Omental fat pad (tissue), 4 donors: ENCODE measurements around the gene MRPL4. TPM values are rescaled to one million over a fixed set of nuclear protein-coding genes. Genes with fewer than 3 reads are reported as not detected.

ENCODE experiments used
- ATAC-seq: fragments of 150-250 bp; one replicate; pipeline ENCODE4 v1.9.1; 2016; ENCODE audit warnings: mild to moderate bottlenecking, moderate library complexity; ENCODE audit not compliant: low FRiP score
- DNase-seq: peaks from one replicate; pipeline ENCODE4 v3.0.0-alpha.2; 2019; ENCODE audit warnings: low spot score
- total RNA-seq, 4 donors: library from RNA; depleted of rRNA; stranded (reverse); fragments of >200 nt; gene quantifications; one replicate each; pipeline ENCODE4 v1.1.0, GENCODE V29; 2016
- TF ChIP-seq, protein P1 (sequence below), 3 donors: fragments of 450-650 bp; IDR thresholded peaks; one replicate each; pipeline ENCODE4 v1.5.1; 2016 to 2017; ENCODE audit warnings: antibody characterized with exemption in 3 of 3, mild to moderate bottlenecking in 3 of 3, moderate library complexity in 2 of 3

Gene MRPL4
- 10 to 100 TPM; 44.6 to 73.3 (median 65.7) TPM for total RNA-seq

DNA sequence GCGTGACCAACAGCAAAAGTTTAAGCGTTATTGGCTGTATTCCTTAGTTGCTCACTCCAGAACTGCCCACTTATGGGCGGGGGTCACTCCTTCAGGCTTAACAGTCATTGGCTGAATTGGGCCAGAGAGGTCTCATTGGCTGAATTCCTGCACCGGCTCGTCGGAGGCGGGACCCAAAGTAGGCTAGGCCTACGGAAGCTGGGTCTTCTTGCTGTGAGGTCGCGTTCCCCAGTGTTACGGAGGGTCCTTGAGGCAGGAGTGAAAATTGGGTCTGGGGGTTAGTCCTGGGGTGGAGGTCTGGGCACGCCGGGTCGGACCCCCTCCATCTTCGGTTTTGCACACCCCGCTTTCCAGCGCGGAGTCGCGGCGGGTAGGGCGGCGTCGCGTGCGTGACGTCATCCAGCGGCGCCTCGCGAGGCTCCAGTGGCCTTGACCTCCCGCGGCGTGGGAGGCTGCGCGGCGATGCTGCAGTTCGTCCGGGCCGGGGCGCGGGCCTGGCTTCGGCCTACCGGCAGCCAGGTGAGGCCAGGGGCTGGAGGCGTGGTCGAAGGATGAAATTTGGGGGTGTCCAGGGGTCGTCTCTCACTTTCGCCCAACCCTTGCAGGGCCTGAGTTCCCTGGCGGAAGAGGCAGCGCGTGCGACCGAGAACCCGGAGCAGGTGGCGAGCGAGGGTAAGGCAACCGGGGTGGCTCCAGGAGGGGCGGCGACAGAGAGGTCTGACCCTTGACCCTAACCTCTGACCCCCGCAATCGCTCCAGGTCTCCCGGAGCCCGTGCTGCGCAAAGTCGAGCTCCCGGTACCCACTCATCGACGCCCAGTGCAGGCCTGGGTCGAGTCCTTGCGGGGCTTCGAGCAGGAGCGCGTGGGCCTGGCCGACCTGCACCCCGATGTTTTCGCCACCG is at the start of gene MRPL4:
Gene MRPL4, plus strand, starts transcription at position 423 of the 903 bp plus-strand sequence. Its CDS starts 40 bp downstream, at position 463.
- TF ChIP-seq, protein P1, sequence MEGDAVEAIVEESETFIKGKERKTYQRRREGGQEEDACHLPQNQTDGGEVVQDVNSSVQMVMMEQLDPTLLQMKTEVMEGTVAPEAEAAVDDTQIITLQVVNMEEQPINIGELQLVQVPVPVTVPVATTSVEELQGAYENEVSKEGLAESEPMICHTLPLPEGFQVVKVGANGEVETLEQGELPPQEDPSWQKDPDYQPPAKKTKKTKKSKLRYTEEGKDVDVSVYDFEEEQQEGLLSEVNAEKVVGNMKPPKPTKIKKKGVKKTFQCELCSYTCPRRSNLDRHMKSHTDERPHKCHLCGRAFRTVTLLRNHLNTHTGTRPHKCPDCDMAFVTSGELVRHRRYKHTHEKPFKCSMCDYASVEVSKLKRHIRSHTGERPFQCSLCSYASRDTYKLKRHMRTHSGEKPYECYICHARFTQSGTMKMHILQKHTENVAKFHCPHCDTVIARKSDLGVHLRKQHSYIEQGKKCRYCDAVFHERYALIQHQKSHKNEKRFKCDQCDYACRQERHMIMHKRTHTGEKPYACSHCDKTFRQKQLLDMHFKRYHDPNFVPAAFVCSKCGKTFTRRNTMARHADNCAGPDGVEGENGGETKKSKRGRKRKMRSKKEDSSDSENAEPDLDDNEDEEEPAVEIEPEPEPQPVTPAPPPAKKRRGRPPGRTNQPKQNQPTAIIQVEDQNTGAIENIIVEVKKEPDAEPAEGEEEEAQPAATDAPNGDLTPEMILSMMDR (IDR thresholded peaks at IDR 0.05) = no peak
- peak; percentile 87 for DNase-seq
- ATAC-seq = peak; percentile 98

DNA sequence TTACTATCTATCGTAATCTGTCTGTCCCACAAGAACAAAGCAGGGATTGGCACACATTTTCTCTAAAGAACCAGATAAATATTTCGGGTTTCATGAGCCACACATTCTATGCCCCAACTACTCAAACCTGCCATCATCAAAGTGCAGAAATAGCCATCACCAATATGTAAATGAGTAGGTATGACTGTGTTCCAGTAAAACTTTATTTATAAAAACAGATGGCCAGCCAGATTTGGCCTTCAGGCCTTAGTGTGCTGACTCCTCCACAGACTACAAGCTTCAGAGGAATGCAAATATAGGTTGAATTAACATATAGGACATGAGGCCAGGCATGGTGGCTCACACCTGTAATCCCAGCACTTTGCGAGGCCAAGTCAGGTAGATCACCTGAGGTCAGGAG is 48.3 kb upstream of the MRPL4 start:
- no peak for DNase-seq
- no peak for ATAC-seq
- TF ChIP-seq, protein P1 (IDR thresholded peaks at IDR 0.05) = no peak

DNA sequence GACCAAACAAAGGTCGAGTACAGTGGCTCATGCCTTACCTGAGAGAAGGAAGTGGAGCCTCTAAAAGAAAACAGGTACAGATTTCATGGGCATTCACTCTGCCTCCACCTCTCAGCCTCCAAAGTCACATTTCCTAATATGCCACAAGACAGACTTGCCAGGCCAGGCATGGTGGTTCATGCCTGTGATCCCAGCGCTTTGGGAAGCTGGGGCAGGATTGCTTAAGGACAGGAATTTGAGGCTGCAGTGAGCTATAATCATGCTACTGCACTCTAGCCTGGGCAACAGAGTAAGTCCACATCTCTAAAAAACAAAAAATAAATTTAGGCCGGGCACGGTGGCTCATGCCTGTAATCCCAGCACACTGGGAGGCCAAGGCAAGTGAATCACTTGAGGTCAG is 46.4 kb upstream of the MRPL4 start:
- TF ChIP-seq, protein P1 (IDR thresholded peaks at IDR 0.05) = no peak
- DNase-seq (no peak), ATAC-seq (no peak)

DNA sequence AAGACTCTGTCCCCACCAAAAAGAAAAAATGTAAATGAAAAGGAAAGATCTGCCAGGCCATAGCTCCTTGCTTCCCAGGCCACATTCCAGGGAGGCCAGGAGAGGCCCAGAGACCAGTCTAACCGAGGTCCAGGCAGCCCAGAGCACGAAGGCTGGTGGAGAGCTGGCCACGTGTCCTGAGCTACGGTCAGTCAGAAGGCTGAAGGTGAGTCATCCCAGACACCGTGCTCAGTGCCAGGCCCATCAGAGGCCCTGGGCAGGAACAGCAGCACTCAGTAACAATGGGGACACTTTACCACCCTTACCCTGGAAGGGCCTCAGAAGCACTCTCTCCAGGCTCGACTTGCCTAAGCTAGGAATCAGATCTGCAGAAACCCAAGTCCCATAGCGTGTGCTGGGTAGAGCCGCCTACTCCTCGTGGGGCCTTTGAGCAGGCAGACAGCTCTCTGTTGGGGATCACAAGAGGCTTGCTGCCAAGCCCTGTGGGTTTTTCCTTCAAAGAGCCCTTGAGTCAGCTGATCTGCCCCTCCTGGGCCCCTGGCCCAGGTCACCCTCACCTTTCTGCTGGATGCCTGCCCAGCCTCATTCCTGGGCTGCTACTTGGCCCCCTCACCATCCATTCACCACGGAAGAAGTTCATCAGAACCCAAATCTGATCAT is 45.7 kb upstream of the MRPL4 start:
- TF ChIP-seq, protein P1 (IDR thresholded peaks at IDR 0.05) = no peak
- DNase-seq = no peak
- no peak for ATAC-seq

DNA sequence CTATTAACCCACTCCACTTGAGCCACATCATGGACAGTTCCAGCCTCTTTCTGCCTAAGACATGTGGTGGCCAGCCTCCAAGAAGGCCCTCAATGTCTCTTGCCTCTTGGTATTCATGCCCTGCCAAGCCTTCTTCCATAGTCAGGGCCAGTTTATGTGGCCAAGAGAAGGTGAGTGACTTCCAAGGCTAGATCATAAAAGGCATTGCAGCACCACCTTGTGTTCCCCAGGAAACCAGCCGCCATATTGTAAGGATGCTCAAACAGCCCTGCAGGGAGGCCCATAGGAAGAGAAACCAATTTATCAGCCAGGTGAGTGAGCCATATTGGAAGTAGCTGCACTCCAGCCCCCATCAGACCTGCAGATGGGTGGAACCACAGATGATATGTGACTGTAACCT is 45.0 kb upstream of the MRPL4 start:
- DNase-seq = no peak
- TF ChIP-seq, protein P1 (IDR thresholded peaks at IDR 0.05) = no peak
- no peak for ATAC-seq

DNA sequence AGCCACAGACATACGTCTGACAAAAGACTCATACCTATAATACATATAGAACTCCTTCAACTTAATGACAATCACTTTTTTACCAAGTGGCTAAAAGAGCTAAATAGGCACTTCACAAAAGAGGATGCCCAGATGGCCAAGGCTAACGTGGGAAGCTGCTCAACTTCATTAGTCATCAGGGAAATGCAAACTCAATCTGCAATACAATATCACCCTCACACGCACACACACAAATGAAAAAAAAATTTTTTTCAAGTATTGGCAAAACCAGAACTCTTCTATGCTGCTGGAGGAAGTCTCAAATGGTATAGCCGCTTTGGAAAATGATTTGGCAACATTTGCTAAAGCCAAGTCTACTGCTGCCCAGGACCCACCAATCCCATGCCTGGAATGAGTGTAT is 42.7 kb upstream of the MRPL4 start:
- no peak for ATAC-seq
- TF ChIP-seq, protein P1 (IDR thresholded peaks at IDR 0.05) = no peak

More for the DNA sequence above, 42.7 kb upstream of the MRPL4 start:
- DNase-seq = no peak
